IPS DF 6.9 (cell line): Measurements from ENCODE around the gene LRRC14B.

Experiments used
- DNase-seq: peaks from one replicate; pipeline ENCODE4 v3.0.0-alpha.2; 2013; ENCODE audit warnings: low read depth, low spot score
- H3K27ac ChIP-seq: one replicate; pipeline ENCODE4 v1.5.1; 2013; ENCODE audit warnings: low read length, control low read depth
- H3K27me3 ChIP-seq: 2 replicates; pipeline ENCODE4 v1.6.1; 2013; ENCODE audit warnings: mild to moderate bottlenecking, low read length; ENCODE audit not compliant: control insufficient read depth, insufficient read depth
- H3K36me3 ChIP-seq: 2 replicates; pipeline ENCODE4 v1.6.1; 2013; ENCODE audit warnings: low read length; ENCODE audit not compliant: control insufficient read depth, insufficient read depth
- H3K4me1 ChIP-seq: 2 replicates; pipeline ENCODE4 v1.6.1; 2013; ENCODE audit warnings: low read length; ENCODE audit not compliant: control insufficient read depth, insufficient read depth
- H3K4me3 ChIP-seq: 2 replicates; pipeline ENCODE4 v1.5.1; 2013; ENCODE audit warnings: mild to moderate bottlenecking, low read length
- H3K9me3 ChIP-seq: 2 replicates; pipeline ENCODE4 v1.6.1; 2013; ENCODE audit warnings: low read length, inconsistent platforms; ENCODE audit not compliant: control insufficient read depth, insufficient read depth
- WGBS: extraction: QIAGEN DNeasy Blood & Tissue Kit; methylation state at CpG from one replicate; pipeline ENCODE4 v1.1.7; 2013; ENCODE audit warnings: mixed read lengths, missing lambda C conversion rate; ENCODE audit not compliant: insufficient read length, insufficient coverage; 5-methylcytosine and 5-hydroxymethylcytosine counted together

Gene LRRC14B

GRCh38 chr5:186091-187041, 4.9 kb upstream of the LRRC14B start:
- no peak for DNase-seq
- Histone ChIP-seq H3K4me3 (no peak overlapping the region), H3K9me3 (no peaks in the 10 kb centered on the region), H3K4me1 (peaks cover 3% of the 10 kb centered on the region), H3K27me3 (no peaks in the 10 kb centered on the region), H3K36me3 (peaks cover 13% of the 10 kb centered on the region; the same call in 1 of the 2 replicates), H3K27ac (no peak overlapping the region)
- WGBS: no CpG with 5 or more reads among the region's 28 CpGs

- WGBS: no CpG with 5 or more reads among the region's 13 CpGs
- H3K36me3 ChIP-seq: peaks cover 7% of the 10 kb centered on the region; the same call in 1 of the 2 replicates
Observed at GRCh38 chr5:187042-187431, 4.3 kb upstream of the LRRC14B start.

GRCh38 chr5:187617-188451, 3.5 kb upstream of the LRRC14B start:
- Histone ChIP-seq H3K27me3 (no peaks in the 10 kb centered on the region), H3K9me3 (no peaks in the 10 kb centered on the region), H3K36me3 (no peaks in the 10 kb centered on the region), H3K4me3 (no peak overlapping the region), H3K27ac (no peak overlapping the region), H3K4me1 (peaks cover 3% of the 10 kb centered on the region)
- no peak for DNase-seq
- no CpG with 5 or more reads among the region's 21 CpGs for WGBS

More at GRCh38 chr5:187042-187431, 4.3 kb upstream of the LRRC14B start:
- Histone ChIP-seq H3K9me3 (no peaks in the 10 kb centered on the region), H3K4me3 (no peak overlapping the region), H3K27me3 (no peaks in the 10 kb centered on the region), H3K27ac (no peak overlapping the region), H3K4me1 (peaks cover 3% of the 10 kb centered on the region)
- no peak for DNase-seq

- Histone ChIP-seq H3K4me3 (no peak overlapping the region), H3K4me1 (peaks cover 3% of the 10 kb centered on the region), H3K27ac (no peak overlapping the region), H3K9me3 (no peaks in the 10 kb centered on the region), H3K36me3 (no peaks in the 10 kb centered on the region), H3K27me3 (no peaks in the 10 kb centered on the region)
- no CpG with 5 or more reads among the region's 37 CpGs for WGBS
- peak; percentile 89 for DNase-seq
Observed at GRCh38 chr5:188488-189481, 2.5 kb upstream of the LRRC14B start.

GRCh38 chr5:189486-189885, 1.8 kb upstream of the LRRC14B start:
- H3K4me3 ChIP-seq: no peak overlapping the region
- H3K27me3 ChIP-seq: no peaks in the 10 kb centered on the region
- H3K36me3 ChIP-seq: no peaks in the 10 kb centered on the region
- no peaks in the 10 kb centered on the region for H3K9me3 ChIP-seq
- no CpG with 5 or more reads among the region's 10 CpGs for WGBS
- no peak overlapping the region for H3K27ac ChIP-seq
- DNase-seq: no peak
- H3K4me1 ChIP-seq: peaks cover 3% of the 10 kb centered on the region

- peaks cover 3% of the 10 kb centered on the region for H3K4me1 ChIP-seq
- DNase-seq: no peak
- no peak overlapping the region for H3K27ac ChIP-seq
- no peak overlapping the region for H3K4me3 ChIP-seq
- no peaks in the 10 kb centered on the region for H3K36me3 ChIP-seq
- no peaks in the 10 kb centered on the region for H3K27me3 ChIP-seq
- no peaks in the 10 kb centered on the region for H3K9me3 ChIP-seq
- no CpG with 5 or more reads among the region's 11 CpGs for WGBS
Observed at GRCh38 chr5:189976-190365, 1.3 kb upstream of the LRRC14B start.

- no peak for DNase-seq
- Histone ChIP-seq H3K27me3 (no peaks in the 10 kb centered on the region), H3K27ac (no peak overlapping the region), H3K4me1 (peaks cover 3% of the 10 kb centered on the region), H3K4me3 (no peak overlapping the region), H3K9me3 (no peaks in the 10 kb centered on the region), H3K36me3 (no peaks in the 10 kb centered on the region)
- WGBS: no CpG with 5 or more reads among the region's 16 CpGs
Observed at GRCh38 chr5:190366-191035, 794 bp upstream of the LRRC14B start.

- no peak overlapping the region for H3K4me3 ChIP-seq
- no peaks in the 10 kb centered on the region for H3K36me3 ChIP-seq
- H3K27me3 ChIP-seq: no peaks in the 10 kb centered on the region
- no CpG with 5 or more reads among the region's 46 CpGs for WGBS
- H3K4me1 ChIP-seq: peaks cover 3% of the 10 kb centered on the region
- no peaks in the 10 kb centered on the region for H3K9me3 ChIP-seq
- no peak overlapping the region for H3K27ac ChIP-seq
- DNase-seq: no peak
Observed at GRCh38 chr5:191949-192690, 825 bp downstream of the LRRC14B start.

- no peak for DNase-seq
- Histone ChIP-seq H3K27me3 (no peaks in the 10 kb centered on the region), H3K4me3 (no peak overlapping the region), H3K9me3 (no peaks in the 10 kb centered on the region), H3K27ac (no peak overlapping the region), H3K4me1 (peaks cover 3% of the 10 kb centered on the region), H3K36me3 (no peaks in the 10 kb centered on the region)
- WGBS: no CpG with 5 or more reads among the region's 9 CpGs
Observed at GRCh38 chr5:192691-192969, 1.3 kb downstream of the LRRC14B start.
